Neural crest cell (in vitro differentiated cells): ENCODE measurements around the gene ZNF688. TPM values are rescaled to one million over a fixed set of nuclear protein-coding genes. Genes with fewer than 3 reads are reported as not detected.

Source experiments
- DNase-seq: peaks from one replicate; pipeline ENCODE4 v3.0.0; 2021; ENCODE audit warnings: low read depth, mixed read lengths, low spot score
- H3K27ac Mint-ChIP-seq: one replicate; pipeline ENCODE4 v1.8.0; 2021; ENCODE audit warnings: mild to moderate bottlenecking, mixed read lengths; ENCODE audit not compliant: unreplicated experiment
- H3K27me3 Mint-ChIP-seq: 2 replicates; pipeline ENCODE4 v1.8.0; 2021; ENCODE audit warnings: low read depth, mild to moderate bottlenecking, mixed read lengths
- H3K36me3 Mint-ChIP-seq: 2 replicates; pipeline ENCODE4 v1.8.0; 2021; ENCODE audit warnings: low read depth, mild to moderate bottlenecking, mixed read lengths
- H3K4me1 Mint-ChIP-seq: 2 replicates; pipeline ENCODE4 v1.8.0; 2021; ENCODE audit warnings: mixed read lengths
- H3K4me3 Mint-ChIP-seq: one replicate; pipeline ENCODE4 v1.8.0; 2021; ENCODE audit warnings: mild to moderate bottlenecking, mixed read lengths
- H3K9me3 Mint-ChIP-seq: 2 replicates; pipeline ENCODE4 v1.8.0; 2021; ENCODE audit warnings: mixed read lengths
- CTCF ChIP-seq: fragments of 200-600 bp; sonication (generic); conservative IDR thresholded peaks from 2 replicates; pipeline ENCODE4 v1.5.0; 2021; ENCODE audit warnings: antibody characterized with exemption, mild to moderate bottlenecking
- total RNA-seq: library from RNA; stranded (reverse); gene quantifications from 2 replicates; pipeline ENCODE4 v1.2.1, GENCODE V29; 2021

Gene ZNF688
- total RNA-seq, 1 donor from 2014 or later, result 13.4 TPM

GRCh38 chr16:30533146-30533522, 38.4 kb downstream of the ZNF688 start:
- H3K27me3 Mint-ChIP-seq, result no peaks in the 10 kb centered on the region
- H3K4me1 Mint-ChIP-seq, result peaks cover 28% of the 10 kb centered on the region
- H3K27ac Mint-ChIP-seq, result no peak overlapping the region
- TF ChIP-seq CTCF, result no peak
- H3K36me3 Mint-ChIP-seq, result peaks cover 2% of the 10 kb centered on the region
- DNase-seq, result no peak
- H3K9me3 Mint-ChIP-seq, result no peaks in the 10 kb centered on the region
- H3K4me3 Mint-ChIP-seq, result peak overlapping the region; percentile 87

DNA sequence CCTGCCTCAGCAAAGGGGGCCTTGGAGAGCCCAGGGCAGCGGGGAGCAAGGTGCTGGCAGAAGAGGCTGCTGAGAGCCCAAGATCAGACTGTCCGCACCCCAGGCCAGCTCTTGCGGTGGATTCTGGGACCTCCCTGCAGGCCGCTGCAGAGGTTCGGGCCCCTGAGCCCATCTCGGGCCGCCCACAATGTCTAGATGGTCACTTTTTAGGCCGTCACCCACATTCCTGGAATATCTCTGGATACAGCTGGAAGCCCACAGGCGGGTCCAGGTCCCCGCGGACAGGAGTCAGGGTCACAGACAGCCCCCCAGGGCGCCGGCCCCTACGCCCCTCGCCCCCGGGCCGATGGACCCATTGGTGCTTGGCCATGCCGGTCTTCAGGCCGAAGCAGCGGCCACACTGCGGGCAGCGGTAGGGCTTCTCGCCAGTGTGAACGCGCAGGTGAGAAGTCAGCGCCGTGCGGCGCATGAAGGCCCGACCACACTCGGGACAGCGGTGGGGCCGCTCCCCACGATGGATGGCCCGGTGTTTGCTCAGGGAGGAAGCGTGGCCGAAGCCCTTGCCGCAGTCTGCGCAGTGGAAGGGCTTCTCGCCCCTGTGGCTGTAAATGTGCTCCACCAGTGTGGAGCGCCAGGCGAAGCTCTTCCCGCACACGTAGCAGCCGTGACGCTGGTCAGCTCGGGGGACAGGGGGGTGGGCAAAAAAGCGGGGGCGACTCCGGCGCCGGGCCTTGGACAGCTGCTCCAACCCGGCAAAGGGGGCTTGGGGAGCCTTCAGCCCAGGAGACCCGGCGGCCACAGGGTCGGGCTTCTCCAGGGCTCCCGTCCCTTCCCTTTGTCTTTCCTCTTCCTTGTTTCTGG, 39.0 kb downstream of the ZNF688 start:
- peak overlapping the region; percentile 87 for H3K4me3 Mint-ChIP-seq

GRCh38 chr16:30530163-30531037, 41.1 kb downstream of the ZNF688 start:
- Mint-ChIP-seq H3K36me3 (no peaks in the 10 kb centered on the region), H3K27ac (no peak overlapping the region), H3K4me3 (peak overlapping the region; percentile 56), H3K4me1 (peaks cover 29% of the 10 kb centered on the region), H3K27me3 (no peaks in the 10 kb centered on the region), H3K9me3 (no peaks in the 10 kb centered on the region)
- no peak for TF ChIP-seq CTCF
- DNase-seq, result no peak

More for the DNA sequence above, 39.0 kb downstream of the ZNF688 start:
- DNase-seq, result no peak
- Mint-ChIP-seq H3K9me3 (no peaks in the 10 kb centered on the region), H3K36me3 (peaks cover 2% of the 10 kb centered on the region), H3K27ac (no peak overlapping the region), H3K4me1 (peaks cover 33% of the 10 kb centered on the region), H3K27me3 (no peaks in the 10 kb centered on the region)
- no peak for TF ChIP-seq CTCF

GRCh38 chr16:30528799-30529457, 42.6 kb downstream of the ZNF688 start:
- Mint-ChIP-seq H3K36me3 (no peaks in the 10 kb centered on the region), H3K27me3 (no peaks in the 10 kb centered on the region), H3K9me3 (no peaks in the 10 kb centered on the region), H3K4me1 (peaks cover 23% of the 10 kb centered on the region), H3K4me3 (peak overlapping the region; percentile 76), H3K27ac (peak overlapping the region; percentile 75)
- no peak for TF ChIP-seq CTCF
- no peak for DNase-seq

DNA sequence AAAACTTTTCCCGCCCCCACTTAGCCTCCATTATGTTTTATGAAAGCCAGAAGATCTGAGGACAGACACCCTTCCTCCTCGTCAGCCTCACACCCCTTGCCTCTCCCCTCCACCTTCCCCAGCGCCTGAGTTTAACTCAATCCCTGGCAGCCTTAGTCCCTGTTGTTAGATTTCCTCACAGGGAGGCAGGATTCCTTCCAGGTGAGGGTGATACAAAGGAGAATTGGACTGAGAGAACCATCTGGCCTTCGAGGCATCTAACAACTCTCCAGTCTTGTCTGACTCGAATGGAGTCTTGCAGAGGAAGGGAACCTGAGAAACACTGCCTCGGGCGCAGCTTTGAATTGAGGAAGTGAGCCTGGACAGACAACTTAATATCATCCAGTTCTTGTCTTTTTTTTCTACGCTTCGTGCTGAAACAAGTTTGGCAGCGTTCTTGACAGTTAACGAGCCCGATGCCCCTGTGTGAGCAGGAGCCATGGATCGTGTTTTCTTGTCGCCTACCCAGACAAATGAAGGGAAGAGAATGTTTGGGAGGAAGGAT, 43.8 kb downstream of the ZNF688 start:
- H3K27ac Mint-ChIP-seq, result peak overlapping the region; percentile 38
- peaks cover 18% of the 10 kb centered on the region for H3K4me1 Mint-ChIP-seq
- no peaks in the 10 kb centered on the region for H3K9me3 Mint-ChIP-seq
- no peaks in the 10 kb centered on the region for H3K27me3 Mint-ChIP-seq
- H3K4me3 Mint-ChIP-seq, result peak overlapping the region; percentile 76
- no peak for TF ChIP-seq CTCF
- no peak for DNase-seq
- no peaks in the 10 kb centered on the region for H3K36me3 Mint-ChIP-seq
